A549 (cell line): Measurements from ENCODE around the gene ARL6IP5. TPM values are rescaled to one million over a fixed set of nuclear protein-coding genes. Genes with fewer than 3 reads are reported as not detected.

ENCODE experiments used
- ATAC-seq, 2 experiments: fragments of 200-7000 bp in 1 of 2; fragments of >200 bp in 1 of 2; cut with Nextera tagmentation in 1 of 2; cut with Tn5 transposase in 1 of 2; 3 replicates each; pipeline versions ENCODE4 v1.8.0 to v1.9.1; 2018 to 2020; ENCODE audit warnings: mild to moderate bottlenecking in 1 of 2, moderate library complexity in 1 of 2
- CTCF ChIA-PET: fragments of 300-600 bp; sonication (Branson Sonifier 250); formaldehyde crosslinking; extraction: SDS; loops from one replicate; lab custom pipeline; 2021; ENCODE audit warnings: antibody characterized with exemption, inconsistent platforms; lab: Yijun Ruan, JAX
- POLR2A ChIA-PET: fragments of 350-600 bp; formaldehyde crosslinking; extraction: SDS; loops from one replicate; lab custom pipeline; 2021; ENCODE audit warnings: antibody characterized with exemption, inconsistent platforms; lab: Yijun Ruan, JAX
- DNase-seq, 2 experiments: peaks; one replicate each; pipeline versions ENCODE4 v3.0.0 to v3.0.0-alpha.2; 2011 to 2016; ENCODE audit warnings: low read depth in 1 of 2, low spot score in 1 of 2
- FAIRE-seq: peaks from 2 replicates; lab custom pipeline; 2011; peaks lifted over from hg19 to GRCh38; lab: Jason Lieb, UNC
- H3K27ac ChIP-seq, 2 experiments: fragments of >200 bp; sonication (Bioruptor Twin); formaldehyde crosslinking; 3 replicates each; pipeline ENCODE4 v1.5.1; 2016 to 2017
- H3K4me1 ChIP-seq: fragments of >200 bp; sonication (Bioruptor Twin); formaldehyde crosslinking; 3 replicates; pipeline ENCODE4 v1.6.1; 2016
- H3K4me2 ChIP-seq: fragments of >200 bp; sonication (Bioruptor Twin); formaldehyde crosslinking; 3 replicates; pipeline ENCODE4 v1.6.1; 2016
- H3K4me3 ChIP-seq: fragments of >200 bp; sonication (Bioruptor Twin); formaldehyde crosslinking; 3 replicates; pipeline ENCODE4 v1.5.1; 2016
- H3K9me3 ChIP-seq: fragments of >200 bp; sonication (Bioruptor Twin); formaldehyde crosslinking; 3 replicates; pipeline ENCODE4 v1.6.1; 2016
- ATOH8 ChIP-seq: fragments of 250-450 bp; sonication (Bioruptor Pico); IDR thresholded peaks from 2 replicates; pipeline ENCODE4 v1.5.0; 2020; ENCODE audit warnings: low read depth, mild to moderate bottlenecking, moderate library complexity
- CBX8 ChIP-seq: fragments of 200-600 bp; sonication (generic); IDR thresholded peaks from 2 replicates; pipeline ENCODE4 v1.6.1; 2016
- E2F6 ChIP-seq: IDR thresholded peaks from 2 replicates; pipeline ENCODE4 v1.6.1; 2012; ENCODE audit warnings: low read depth, borderline replicate concordance
- EHF ChIP-seq: fragments of 250-450 bp; sonication (Bioruptor Pico); IDR thresholded peaks from 2 replicates; pipeline ENCODE4 v1.5.0; 2020; ENCODE audit warnings: mild to moderate bottlenecking
- EHMT2 ChIP-seq: fragments of 200-600 bp; sonication (generic); IDR thresholded peaks from 2 replicates; pipeline ENCODE4 v1.6.1; 2016; ENCODE audit warnings: antibody characterized with exemption, low read depth, mild to moderate bottlenecking, moderate library complexity
- ELK1 ChIP-seq: fragments of 150-350 bp; IDR thresholded peaks from 2 replicates; pipeline ENCODE4 v1.6.1; 2014; ENCODE audit warnings: low read depth, mild to moderate bottlenecking, low read length
- EP300 ChIP-seq, 2 experiments: fragments of >200 bp; sonication (Bioruptor Twin); formaldehyde crosslinking; IDR thresholded peaks; 2 replicates in 1 of 2; 3 replicates in 1 of 2; pipeline ENCODE4 v1.6.1; 2016 to 2017
- FOSB ChIP-seq: fragments of 250-450 bp; sonication (Bioruptor Pico); IDR thresholded peaks from 2 replicates; pipeline ENCODE4 v1.5.0; 2020; ENCODE audit warnings: mild to moderate bottlenecking, moderate library complexity
- HEYL ChIP-seq: fragments of 250-450 bp; sonication (Bioruptor Pico); IDR thresholded peaks from 2 replicates; pipeline ENCODE4 v1.8.0; 2021; ENCODE audit warnings: mild to moderate bottlenecking, moderate library complexity
- HMGXB4 ChIP-seq: fragments of 250-450 bp; sonication (Bioruptor Pico); IDR thresholded peaks from 2 replicates; pipeline ENCODE4 v1.5.0; 2021; ENCODE audit warnings: mild to moderate bottlenecking, moderate library complexity, borderline replicate concordance
- HOXA7 ChIP-seq: fragments of 250-450 bp; sonication (Bioruptor Pico); IDR thresholded peaks from 2 replicates; pipeline ENCODE4 v1.5.0; 2020; ENCODE audit warnings: mild to moderate bottlenecking, moderate library complexity
- KDM1A ChIP-seq: fragments of 200-600 bp; sonication (generic); IDR thresholded peaks from 2 replicates; pipeline ENCODE4 v1.6.1; 2016; ENCODE audit warnings: low read depth, mild to moderate bottlenecking
- MAX ChIP-seq: IDR thresholded peaks from 2 replicates; pipeline ENCODE4 v1.6.1; 2012
- NPAS2 ChIP-seq: fragments of 250-450 bp; sonication (Bioruptor Pico); IDR thresholded peaks from 2 replicates; pipeline ENCODE4 v1.8.0; 2022; ENCODE audit warnings: mild to moderate bottlenecking, moderate library complexity, borderline replicate concordance
- NR3C1 ChIP-seq: fragments of >200 bp; sonication (Bioruptor Twin); formaldehyde crosslinking; IDR thresholded peaks from 3 replicates; pipeline ENCODE4 v1.6.1; 2017
- PBX3 ChIP-seq: IDR thresholded peaks from 2 replicates; pipeline ENCODE4 v1.6.1; 2012
- PHF8 ChIP-seq: fragments of 200-600 bp; sonication (generic); IDR thresholded peaks from 2 replicates; pipeline ENCODE4 v1.6.1; 2016; ENCODE audit warnings: low read depth, mild to moderate bottlenecking, antibody characterized with exemption, moderate library complexity, borderline replicate concordance
- RCOR1 ChIP-seq: fragments of 150-350 bp; IDR thresholded peaks from 2 replicates; pipeline ENCODE4 v1.6.1; 2014; ENCODE audit warnings: antibody characterized with exemption, low read length, low read depth
- RNF2 ChIP-seq: fragments of 200-600 bp; sonication (generic); IDR thresholded peaks from 2 replicates; pipeline ENCODE4 v1.6.1; 2016; ENCODE audit warnings: low read depth, mild to moderate bottlenecking, antibody characterized with exemption, moderate library complexity, borderline replicate concordance
- SMC3 ChIP-seq: fragments of >200 bp; sonication (Bioruptor Twin); formaldehyde crosslinking; IDR thresholded peaks from 3 replicates; pipeline ENCODE4 v1.6.1; 2018; ENCODE audit warnings: inconsistent platforms
- TFCP2L1 ChIP-seq: fragments of 250-450 bp; sonication (Bioruptor Pico); IDR thresholded peaks from 2 replicates; pipeline ENCODE4 v1.5.0; 2021; ENCODE audit warnings: mild to moderate bottlenecking
- TP53 ChIP-seq: fragments of 250-450 bp; sonication (Bioruptor Pico); IDR thresholded peaks from 2 replicates; pipeline ENCODE4 v1.5.0; 2021; ENCODE audit warnings: mild to moderate bottlenecking, moderate library complexity
- ZFP36 ChIP-seq: fragments of 450-650 bp; IDR thresholded peaks from 2 replicates; pipeline ENCODE4 v1.6.1; 2014; ENCODE audit warnings: borderline replicate concordance; ENCODE audit not compliant: partially characterized antibody
- WGBS: methylation state at CpG from one replicate; pipeline ENCODE4 v1.1.6; 2017; ENCODE audit errors: missing lambda C conversion rate; 5-methylcytosine and 5-hydroxymethylcytosine counted together
- polyA plus RNA-seq, 4 experiments: library from polyadenylated mRNA; depleted of rRNA in 3 of 4; stranded (reverse); fragments of >200 nt; fragmentation: RNase III in 1 of 4; extraction: RNeasy Plus Mini Kit Qiagen cat#74134 plus additional on column Dnase treatment in 1 of 4; gene quantifications; 2 replicates in 3 of 4; 3 replicates in 1 of 4; pipeline ENCODE4 v1.2.3, GENCODE V29; 2011 to 2017

ARL6IP5 gene
- polyA plus RNA-seq, 2 of the 4 experiments (the other 2 are of a cell fraction): 73.8 to 109 TPM

GRCh38 chr3:69121950-69122349 lies 37.2 kb downstream of the ARL6IP5 start:
- no peak overlapping the region for H3K4me2 ChIP-seq
- no peak for TF ChIP-seq TFCP2L1 (CRISPR knock-in tag)
- TF ChIP-seq EHMT2: no peak
- no peak for TF ChIP-seq ELK1
- TF ChIP-seq ATOH8: no peak
- TF ChIP-seq E2F6: no peak
- no peak for TF ChIP-seq TP53 (CRISPR knock-in tag)
- no peak for TF ChIP-seq SMC3
- no peak for TF ChIP-seq CBX8
- TF ChIP-seq RNF2: no peak
- no peak for TF ChIP-seq PHF8
- TF ChIP-seq HOXA7 (CRISPR knock-in tag): no peak
- no peak for DNase-seq
- WGBS: 51% methylated on average over 8 of the region's 8 CpGs
- no peaks in the 10 kb centered on the region for H3K4me1 ChIP-seq
- FAIRE-seq: no peak
- no peak overlapping the region for H3K4me3 ChIP-seq
- H3K27ac ChIP-seq: no peak overlapping the region
- no peak for ATAC-seq
- POLR2A ChIA-PET: interaction anchor here (0.5 kb wide), 1 partner anchor 14 kb away, joined by 4 read pairs; no protein-coding TSS in a partner anchor
- CTCF ChIA-PET: interaction anchor here (0.6 to 7.5 kb wide), 13 partner anchors 33 to 745 kb away, joined by 3 to 49 read pairs (median 6); no protein-coding TSS in a partner anchor
- no peaks in the 10 kb centered on the region for H3K9me3 ChIP-seq

- TF ChIP-seq PBX3 (no peak), FOSB (CRISPR knock-in tag) (no peak), HEYL (no peak), NR3C1 (no peak), EHF (CRISPR knock-in tag) (no peak), RCOR1 (no peak), ZFP36 (no peak), SMC3 (no peak), EP300 (IDR thresholded peaks at IDR 0.05) (no peak), NPAS2 (CRISPR knock-in tag) (no peak), KDM1A (no peak)
- TF ChIP-seq, all 56 proteins: peak for 0
- ChIA-PET POLR2A (interaction anchor here (0.5 kb wide), 1 partner anchor 15 kb away, joined by 4 read pairs; no protein-coding TSS in a partner anchor), CTCF (interaction anchor here (7.5 kb wide), 1 partner anchor 184 kb away, joined by 49 read pairs; no protein-coding TSS in a partner anchor)
- no peak for ATAC-seq
- no peak for DNase-seq
- FAIRE-seq: no peak
- no peaks in the 10 kb centered on the region for H3K4me1 ChIP-seq
- H3K4me2 ChIP-seq: no peak within 1 kb of the TSS
- WGBS: 75% methylated on average over 3 of the region's 3 CpGs
- no peak within 1 kb of the TSS for H3K4me3 ChIP-seq
- no peaks in the 10 kb centered on the region for H3K9me3 ChIP-seq
- H3K27ac ChIP-seq: no peak within 1 kb of the TSS
These were observed 37.7 kb downstream of the ARL6IP5 start, which contains the start of gene LMOD3 for GRCh38 chr3:69122403-69122802. LMOD3 (minus strand) TSS chr3:69122595; CDS start chr3:69122386, 209 bp downstream.

- TF ChIP-seq MAX: no peak
- no peak for TF ChIP-seq EHMT2
- TF ChIP-seq HMGXB4 (CRISPR knock-in tag): no peak
- no peak for TF ChIP-seq SMC3
- 77% methylated on average over 3 of the region's 3 CpGs for WGBS
- Histone ChIP-seq H3K9me3 (no peaks in the 10 kb centered on the region), H3K4me3 (no peak overlapping the region), H3K4me1 (no peaks in the 10 kb centered on the region), H3K27ac (no peak overlapping the region), H3K4me2 (no peak overlapping the region)
- no peak for ATAC-seq
- DNase-seq: no peak
- ChIA-PET CTCF (interaction anchor here (0.8 to 3.0 kb wide), 3 partner anchors 35 to 181 kb away, joined by 3 to 9 read pairs (median 3); no protein-coding TSS in a partner anchor), POLR2A (no interaction called here)
- FAIRE-seq: no peak
These were observed 41.5 kb downstream of the ARL6IP5 start for GRCh38 chr3:69126216-69126615.
